ENCODE measurements around the gene ZNF687.

Gene ZNF687

GRCh38 chr1:151288502-151288901 is 6.4 kb downstream of the ZNF687 start:
- Mint-ChIP-seq H3K9me3 (ENCODE audit: low read depth) (no peaks in the 10 kb centered on the region), H3K27ac (peak overlapping the region; percentile 7), H3K4me3 (no peak overlapping the region), H3K27me3 (no peaks in the 10 kb centered on the region), H3K36me3 (no peaks in the 10 kb centered on the region), H3K4me1 (ENCODE audit: low read depth) (peaks cover 28% of the 10 kb centered on the region)

GRCh38 chr1:151289080-151289935 is 7.2 kb downstream of the ZNF687 start:
- peaks cover 20% of the 10 kb centered on the region for H3K4me1 Mint-ChIP-seq (ENCODE audit: low read depth)
- no peaks in the 10 kb centered on the region for H3K9me3 Mint-ChIP-seq (ENCODE audit: low read depth)
- H3K27ac Mint-ChIP-seq: peak overlapping the region; percentile 7
- no peaks in the 10 kb centered on the region for H3K27me3 Mint-ChIP-seq
- no peak overlapping the region for H3K4me3 Mint-ChIP-seq
- H3K36me3 Mint-ChIP-seq: no peaks in the 10 kb centered on the region

GRCh38 chr1:151289991-151290708 is 8.1 kb downstream of the ZNF687 start:
- no peak overlapping the region for H3K27ac Mint-ChIP-seq
- H3K36me3 Mint-ChIP-seq: no peaks in the 10 kb centered on the region
- H3K4me3 Mint-ChIP-seq: no peak overlapping the region
- H3K9me3 Mint-ChIP-seq (ENCODE audit: low read depth): no peaks in the 10 kb centered on the region
- H3K4me1 Mint-ChIP-seq (ENCODE audit: low read depth): peaks cover 13% of the 10 kb centered on the region
- no peaks in the 10 kb centered on the region for H3K27me3 Mint-ChIP-seq

GRCh38 chr1:151290709-151291303 is 8.7 kb downstream of the ZNF687 start:
- H3K27ac Mint-ChIP-seq: no peak overlapping the region
- H3K4me3 Mint-ChIP-seq: no peak overlapping the region
- H3K36me3 Mint-ChIP-seq: no peaks in the 10 kb centered on the region
- H3K27me3 Mint-ChIP-seq: no peaks in the 10 kb centered on the region
- H3K4me1 Mint-ChIP-seq (ENCODE audit: low read depth): peaks cover 13% of the 10 kb centered on the region
- no peaks in the 10 kb centered on the region for H3K9me3 Mint-ChIP-seq (ENCODE audit: low read depth)

GRCh38 chr1:151292207-151293030 is 10.3 kb downstream of the ZNF687 start:
- no peaks in the 10 kb centered on the region for H3K9me3 Mint-ChIP-seq (ENCODE audit: low read depth)
- no peaks in the 10 kb centered on the region for H3K36me3 Mint-ChIP-seq
- H3K27ac Mint-ChIP-seq: no peak overlapping the region
- H3K27me3 Mint-ChIP-seq: no peaks in the 10 kb centered on the region
- no peak overlapping the region for H3K4me3 Mint-ChIP-seq
- peaks cover 11% of the 10 kb centered on the region for H3K4me1 Mint-ChIP-seq (ENCODE audit: low read depth)

GRCh38 chr1:151293093-151293492 is 11.0 kb downstream of the ZNF687 start:
- peak overlapping the region; percentile 61 for H3K27ac Mint-ChIP-seq
- H3K36me3 Mint-ChIP-seq: no peaks in the 10 kb centered on the region
- H3K4me3 Mint-ChIP-seq: no peak overlapping the region
- H3K9me3 Mint-ChIP-seq (ENCODE audit: low read depth): no peaks in the 10 kb centered on the region
- peaks cover 11% of the 10 kb centered on the region for H3K4me1 Mint-ChIP-seq (ENCODE audit: low read depth)
- H3K27me3 Mint-ChIP-seq: no peaks in the 10 kb centered on the region

GRCh38 chr1:151294742-151295462 is 12.8 kb downstream of the ZNF687 start:
- no peaks in the 10 kb centered on the region for H3K9me3 Mint-ChIP-seq (ENCODE audit: low read depth)
- peak overlapping the region; percentile 46 for H3K27ac Mint-ChIP-seq
- H3K27me3 Mint-ChIP-seq: no peaks in the 10 kb centered on the region
- no peaks in the 10 kb centered on the region for H3K36me3 Mint-ChIP-seq
- H3K4me3 Mint-ChIP-seq: no peak overlapping the region
- no peaks in the 10 kb centered on the region for H3K4me1 Mint-ChIP-seq (ENCODE audit: low read depth)

- no peak overlapping the region for H3K27ac Mint-ChIP-seq
- peaks cover 11% of the 10 kb centered on the region for H3K36me3 Mint-ChIP-seq
- peaks cover 40% of the 10 kb centered on the region for H3K4me1 Mint-ChIP-seq (ENCODE audit: low read depth)
- H3K9me3 Mint-ChIP-seq (ENCODE audit: low read depth): no peaks in the 10 kb centered on the region
- no peaks in the 10 kb centered on the region for H3K27me3 Mint-ChIP-seq
- H3K4me3 Mint-ChIP-seq: no peak overlapping the region
These were observed 27.8 kb downstream of the ZNF687 start for GRCh38 chr1:151309811-151310323.

- Mint-ChIP-seq H3K27me3 (no peaks in the 10 kb centered on the region), H3K9me3 (ENCODE audit: low read depth) (no peaks in the 10 kb centered on the region), H3K27ac (peak overlapping the region; percentile 99), H3K4me3 (no peak overlapping the region), H3K4me1 (ENCODE audit: low read depth) (peaks cover 44% of the 10 kb centered on the region), H3K36me3 (peaks cover 8% of the 10 kb centered on the region)
These were observed 28.9 kb downstream of the ZNF687 start for GRCh38 chr1:151311011-151311410.

- H3K4me3 Mint-ChIP-seq: peak overlapping the region; percentile 70
- no peaks in the 10 kb centered on the region for H3K9me3 Mint-ChIP-seq (ENCODE audit: low read depth)
- no peaks in the 10 kb centered on the region for H3K27me3 Mint-ChIP-seq
- peaks cover 8% of the 10 kb centered on the region for H3K36me3 Mint-ChIP-seq
- peaks cover 45% of the 10 kb centered on the region for H3K4me1 Mint-ChIP-seq (ENCODE audit: low read depth)
- peak overlapping the region; percentile 99 for H3K27ac Mint-ChIP-seq
These were observed 29.7 kb downstream of the ZNF687 start for GRCh38 chr1:151311589-151312331.

GRCh38 chr1:151312411-151312810 is 30.3 kb downstream of the ZNF687 start:
- H3K4me3 Mint-ChIP-seq: peak overlapping the region; percentile 70

GRCh38 chr1:151312826-151313225 is 30.7 kb downstream of the ZNF687 start:
- no peaks in the 10 kb centered on the region for H3K27me3 Mint-ChIP-seq
- peaks cover 48% of the 10 kb centered on the region for H3K4me1 Mint-ChIP-seq (ENCODE audit: low read depth)
- no peaks in the 10 kb centered on the region for H3K9me3 Mint-ChIP-seq (ENCODE audit: low read depth)
- H3K4me3 Mint-ChIP-seq: no peak overlapping the region
- peaks cover 11% of the 10 kb centered on the region for H3K36me3 Mint-ChIP-seq
- peak overlapping the region; percentile 99 for H3K27ac Mint-ChIP-seq

More at GRCh38 chr1:151312411-151312810, 30.3 kb downstream of the ZNF687 start:
- Mint-ChIP-seq H3K36me3 (peaks cover 8% of the 10 kb centered on the region), H3K9me3 (ENCODE audit: low read depth) (no peaks in the 10 kb centered on the region), H3K4me1 (ENCODE audit: low read depth) (peaks cover 45% of the 10 kb centered on the region), H3K27ac (peak overlapping the region; percentile 99), H3K27me3 (no peaks in the 10 kb centered on the region)

GRCh38 chr1:151313501-151313900 is 31.4 kb downstream of the ZNF687 start:
- Mint-ChIP-seq H3K27me3 (no peaks in the 10 kb centered on the region), H3K9me3 (ENCODE audit: low read depth) (no peaks in the 10 kb centered on the region), H3K4me3 (no peak overlapping the region), H3K4me1 (ENCODE audit: low read depth) (peaks cover 48% of the 10 kb centered on the region), H3K36me3 (peaks cover 11% of the 10 kb centered on the region), H3K27ac (peak overlapping the region; percentile 99)
